MCF 10A (cell line): Measurements from ENCODE around the gene GABRG3. TPM values are rescaled to one million over a fixed set of nuclear protein-coding genes. Genes with fewer than 3 reads are reported as not detected.

Experiments
- BruUV-seq: library from RNA; stranded (reverse); fragments of 400-500 nt; replicated peaks from 2 replicates; lab custom pipeline; 2021; lab: Mats Ljungman, UMichigan
- CTCF ChIA-PET: fragments of 300-600 bp; sonication (Branson Sonifier 250); formaldehyde crosslinking; extraction: SDS; loops from one replicate; lab custom pipeline; 2021; ENCODE audit warnings: antibody characterized with exemption, inconsistent platforms; lab: Yijun Ruan, JAX
- POLR2A ChIA-PET: fragments of 300-600, 350-650 bp; sonication (Branson Sonifier 250); formaldehyde crosslinking; extraction: SDS; loops from one replicate; lab custom pipeline; 2020; ENCODE audit warnings: antibody characterized with exemption, inconsistent platforms; lab: Yijun Ruan, JAX
- DNase-seq: peaks from one replicate; pipeline ENCODE4 v3.0.0-alpha.2; 2018; ENCODE audit not compliant: unreplicated experiment
- H3K27ac Mint-ChIP-seq: one replicate; pipeline ENCODE4 v1.8.0; 2022; ENCODE audit warnings: mild to moderate bottlenecking, low read depth, mixed read lengths; ENCODE audit not compliant: unreplicated experiment
- H3K27me3 Mint-ChIP-seq: one replicate; pipeline ENCODE4 v1.8.0; 2022; ENCODE audit warnings: mixed read lengths; ENCODE audit not compliant: insufficient read depth, unreplicated experiment
- H3K36me3 Mint-ChIP-seq: one replicate; pipeline ENCODE4 v1.8.0; 2022; ENCODE audit warnings: mild to moderate bottlenecking, moderate library complexity, mixed read lengths; ENCODE audit not compliant: insufficient read depth, unreplicated experiment
- H3K4me1 Mint-ChIP-seq: one replicate; pipeline ENCODE4 v1.8.0; 2022; ENCODE audit warnings: mixed read lengths; ENCODE audit not compliant: insufficient read depth, unreplicated experiment
- H3K4me3 Mint-ChIP-seq: one replicate; pipeline ENCODE4 v1.8.0; 2022; ENCODE audit warnings: mild to moderate bottlenecking, moderate library complexity, mixed read lengths; ENCODE audit not compliant: unreplicated experiment
- H3K9me3 Mint-ChIP-seq: one replicate; pipeline ENCODE4 v1.8.0; 2022; ENCODE audit warnings: mixed read lengths; ENCODE audit not compliant: unreplicated experiment
- intact Hi-C: fragments of 100-400 bp; cut with micrococcal nuclease; formaldehyde crosslinking; loops from 2 replicates; pipeline ENCODE4 v1.14.1; 2022
- total RNA-seq: library from RNA; stranded (reverse); gene quantifications from 2 replicates; pipeline ENCODE4 v1.2.3, GENCODE V29; 2022
- TF ChIP-seq, protein P1 (sequence below): fragments of 200-600 bp; IDR thresholded peaks from one replicate; pipeline ENCODE4 v1.8.0; 2022; ENCODE audit warnings: antibody characterized with exemption, mild to moderate bottlenecking; ENCODE audit not compliant: unreplicated experiment

Gene GABRG3
- total RNA-seq, 1 experiment from 2014 or later, result not detected

DNA sequence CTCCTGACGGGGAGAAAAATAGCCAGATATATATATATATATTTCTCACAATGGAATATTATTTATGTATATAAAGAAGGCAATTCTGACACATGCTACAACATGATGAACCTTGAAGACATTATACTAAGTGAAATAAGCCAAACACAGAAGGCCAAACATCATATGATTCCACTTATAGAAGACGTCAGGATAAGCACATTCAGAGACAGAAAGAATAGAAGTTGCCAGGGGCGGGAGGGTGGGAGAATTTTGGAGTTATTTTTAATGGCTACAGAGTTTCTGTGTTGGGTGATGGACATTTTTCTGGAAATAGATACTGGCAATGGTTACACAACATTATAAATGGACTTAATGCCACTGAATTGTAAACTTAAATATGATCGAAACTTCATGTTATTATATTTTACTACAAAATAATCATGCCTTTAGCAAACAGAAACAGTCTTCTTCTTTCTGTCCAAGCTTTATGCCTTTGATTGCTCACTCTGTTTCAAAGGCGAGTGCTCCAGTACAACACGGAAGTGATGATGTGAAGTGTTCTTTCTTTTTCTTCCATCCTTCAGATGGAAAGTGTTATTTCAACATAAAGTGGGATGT, 614.2 kb downstream of the GABRG3 start:
- TF ChIP-seq, protein P1, sequence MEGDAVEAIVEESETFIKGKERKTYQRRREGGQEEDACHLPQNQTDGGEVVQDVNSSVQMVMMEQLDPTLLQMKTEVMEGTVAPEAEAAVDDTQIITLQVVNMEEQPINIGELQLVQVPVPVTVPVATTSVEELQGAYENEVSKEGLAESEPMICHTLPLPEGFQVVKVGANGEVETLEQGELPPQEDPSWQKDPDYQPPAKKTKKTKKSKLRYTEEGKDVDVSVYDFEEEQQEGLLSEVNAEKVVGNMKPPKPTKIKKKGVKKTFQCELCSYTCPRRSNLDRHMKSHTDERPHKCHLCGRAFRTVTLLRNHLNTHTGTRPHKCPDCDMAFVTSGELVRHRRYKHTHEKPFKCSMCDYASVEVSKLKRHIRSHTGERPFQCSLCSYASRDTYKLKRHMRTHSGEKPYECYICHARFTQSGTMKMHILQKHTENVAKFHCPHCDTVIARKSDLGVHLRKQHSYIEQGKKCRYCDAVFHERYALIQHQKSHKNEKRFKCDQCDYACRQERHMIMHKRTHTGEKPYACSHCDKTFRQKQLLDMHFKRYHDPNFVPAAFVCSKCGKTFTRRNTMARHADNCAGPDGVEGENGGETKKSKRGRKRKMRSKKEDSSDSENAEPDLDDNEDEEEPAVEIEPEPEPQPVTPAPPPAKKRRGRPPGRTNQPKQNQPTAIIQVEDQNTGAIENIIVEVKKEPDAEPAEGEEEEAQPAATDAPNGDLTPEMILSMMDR, result no peak
- Mint-ChIP-seq H3K27me3 (no peaks in the 10 kb centered on the region), H3K9me3 (peaks cover 42% of the 10 kb centered on the region), H3K36me3 (no peaks in the 10 kb centered on the region), H3K27ac (no peak overlapping the region), H3K4me3 (no peak overlapping the region), H3K4me1 (no peaks in the 10 kb centered on the region)
- CTCF ChIA-PET, result no interaction called here
- intact Hi-C loops, result no loop called here
- no TSS peak for BruUV-seq
- DNase-seq, result no peak
- POLR2A ChIA-PET, result no interaction called here

DNA sequence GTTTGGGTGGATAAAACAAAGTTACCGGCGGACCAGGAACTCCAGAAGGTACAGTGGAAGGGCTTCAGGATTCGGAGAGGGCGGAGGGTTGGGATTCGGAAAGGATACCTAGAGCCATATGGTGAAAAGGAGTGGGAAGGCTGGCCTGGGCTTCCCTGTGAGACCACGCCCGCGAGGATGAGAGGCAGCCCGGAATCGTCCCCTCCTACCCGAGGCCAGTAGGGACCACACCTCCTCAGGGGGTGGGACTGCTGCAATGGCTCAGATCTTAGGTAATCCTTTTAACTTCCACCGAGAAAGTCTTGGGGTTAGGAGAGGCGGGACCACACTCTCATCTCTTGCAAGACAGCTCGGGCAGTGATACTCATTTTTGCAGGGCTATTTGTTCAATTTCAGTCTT, 616.8 kb downstream of the GABRG3 start:
- Mint-ChIP-seq H3K4me3 (no peak overlapping the region), H3K27me3 (no peaks in the 10 kb centered on the region), H3K9me3 (peaks cover 49% of the 10 kb centered on the region), H3K36me3 (no peaks in the 10 kb centered on the region), H3K27ac (no peak overlapping the region), H3K4me1 (no peaks in the 10 kb centered on the region)
- CTCF ChIA-PET, result interaction anchor here (0.6 to 1.2 kb wide), 2 partner anchors 12 to 402 kb away, joined by 3 read pairs; no protein-coding TSS in a partner anchor
- TF ChIP-seq, protein P1, result no peak
- POLR2A ChIA-PET, result no interaction called here
- no peak for DNase-seq
- no TSS peak for BruUV-seq
- intact Hi-C loops, result no loop called here

DNA sequence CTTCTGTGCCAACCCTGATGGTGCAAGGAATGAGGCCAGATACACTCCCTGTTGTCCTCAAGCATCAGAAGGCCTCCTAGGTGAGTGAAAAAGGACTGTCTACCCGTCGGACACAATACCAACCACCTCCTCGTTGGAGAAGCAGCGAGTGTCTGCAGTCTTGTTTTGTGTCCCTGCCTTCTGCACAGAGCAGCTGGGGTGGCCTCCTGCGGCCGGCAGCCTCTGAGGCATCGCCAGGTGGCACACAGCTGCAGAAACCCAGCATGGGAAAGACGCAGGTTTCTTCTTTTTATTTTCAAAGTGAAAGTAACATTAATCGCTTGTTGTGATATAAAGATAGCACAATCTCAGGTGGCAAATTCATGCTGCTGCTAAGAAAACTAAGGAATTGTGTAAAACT, 618.3 kb downstream of the GABRG3 start:
- H3K4me1 Mint-ChIP-seq, result no peaks in the 10 kb centered on the region
- no TSS peak for BruUV-seq
- DNase-seq, result no peak
- H3K9me3 Mint-ChIP-seq, result peaks cover 47% of the 10 kb centered on the region
- H3K27ac Mint-ChIP-seq, result no peak overlapping the region
- H3K4me3 Mint-ChIP-seq, result no peak overlapping the region
- ChIA-PET CTCF (no interaction called here), POLR2A (no interaction called here)
- H3K36me3 Mint-ChIP-seq, result no peaks in the 10 kb centered on the region
- no peaks in the 10 kb centered on the region for H3K27me3 Mint-ChIP-seq
- intact Hi-C loops, result no loop called here
- TF ChIP-seq, protein P1, result no peak

DNA sequence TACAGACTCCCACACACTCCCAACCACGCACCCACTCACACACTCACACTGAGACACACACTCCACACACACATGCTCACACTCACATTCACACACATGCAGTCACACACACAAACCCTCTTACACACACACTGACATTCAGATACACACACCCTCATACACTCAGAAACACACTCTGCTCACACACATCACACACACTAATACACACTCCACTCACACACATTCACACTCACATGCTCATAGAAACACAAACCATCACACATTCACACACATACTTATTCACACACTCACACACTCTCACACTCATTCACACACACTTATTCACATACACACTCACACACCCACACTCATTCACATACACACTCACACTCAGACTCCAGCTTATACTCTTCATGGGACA, 618.8 kb downstream of the GABRG3 start:
- intact Hi-C loops, result no loop called here
- H3K27me3 Mint-ChIP-seq, result no peaks in the 10 kb centered on the region
- ChIA-PET POLR2A (no interaction called here), CTCF (no interaction called here)
- DNase-seq, result no peak
- H3K9me3 Mint-ChIP-seq, result peaks cover 48% of the 10 kb centered on the region
- no TSS peak for BruUV-seq
- H3K4me1 Mint-ChIP-seq, result no peaks in the 10 kb centered on the region
- H3K4me3 Mint-ChIP-seq, result no peak overlapping the region
- TF ChIP-seq, protein P1, result no peak
- H3K27ac Mint-ChIP-seq, result no peak overlapping the region
- no peaks in the 10 kb centered on the region for H3K36me3 Mint-ChIP-seq

Other genes starting within 250 kb of the GABRG3 start
- not detected in 2 replicates for gene GABRB3, start 198.1 kb upstream of the GABRG3 start, total RNA-seq
- gene GABRA5, start 104.1 kb upstream of the GABRG3 start, total RNA-seq, result not detected in 2 replicates